ENCODE data around the gene APBA3.
A peak's percentile ranks its signal among the peaks of the same experiment; 100 is the strongest.

APBA3 gene

GRCh38 chr19:3745363-3746045, 16.0 kb downstream of the APBA3 start:
- DNase-seq (ENCODE audit: low read depth): no peak

GRCh38 chr19:3743486-3743885, 18.0 kb downstream of the APBA3 start:
- DNase-seq (ENCODE audit: low read depth): no peak

- DNase-seq (ENCODE audit: low read depth): no peak
Observed at GRCh38 chr19:3740431-3740830, 21.1 kb downstream of the APBA3 start.

- DNase-seq (ENCODE audit: low read depth): no peak
Observed at GRCh38 chr19:3738477-3739220, 22.8 kb downstream of the APBA3 start.

GRCh38 chr19:3737487-3738205, 23.8 kb downstream of the APBA3 start:
- DNase-seq (ENCODE audit: low read depth): no peak

- DNase-seq (ENCODE audit: low read depth): no peak
Observed at GRCh38 chr19:3736106-3736724, 25.3 kb downstream of the APBA3 start.

GRCh38 chr19:3734310-3734600, 27.2 kb downstream of the APBA3 start:
- no peak for DNase-seq (ENCODE audit: low read depth)

- DNase-seq (ENCODE audit: low read depth): no peak
Observed at GRCh38 chr19:3733549-3734309, 27.8 kb downstream of the APBA3 start.

- DNase-seq (ENCODE audit: low read depth): no peak
Observed at GRCh38 chr19:3732108-3732507, 29.4 kb downstream of the APBA3 start.

- DNase-seq (ENCODE audit: low read depth): no peak
Observed at GRCh38 chr19:3730457-3730958, 31.0 kb downstream of the APBA3 start.

GRCh38 chr19:3725640-3726310, 35.7 kb downstream of the APBA3 start:
- no peak for DNase-seq (ENCODE audit: low read depth)

- no peak for DNase-seq (ENCODE audit: low read depth)
Observed at GRCh38 chr19:3725121-3725520, 36.4 kb downstream of the APBA3 start.

GRCh38 chr19:3723883-3724282, 37.6 kb downstream of the APBA3 start:
- no peak for DNase-seq (ENCODE audit: low read depth)

- no peak for DNase-seq (ENCODE audit: low read depth)
Observed at GRCh38 chr19:3723110-3723488, 38.4 kb downstream of the APBA3 start.

- no peak for DNase-seq (ENCODE audit: low read depth)
Observed at GRCh38 chr19:3722443-3723109, 38.9 kb downstream of the APBA3 start.

- no peak for DNase-seq (ENCODE audit: low read depth)
Observed at GRCh38 chr19:3721887-3722442, 39.5 kb downstream of the APBA3 start.

GRCh38 chr19:3721131-3721886, 40.2 kb downstream of the APBA3 start:
- DNase-seq (ENCODE audit: low read depth): peak; percentile 86

GRCh38 chr19:3720349-3720917, 41.1 kb downstream of the APBA3 start:
- DNase-seq (ENCODE audit: low read depth): no peak

- no peak for DNase-seq (ENCODE audit: low read depth)
Observed at GRCh38 chr19:3719868-3720267, 41.6 kb downstream of the APBA3 start.

Data from stimulated activated CD8-positive, alpha-beta memory T cell treated with anti-CD3 and anti-CD28 coated beads, Interleukin-4, amount 100 ng/mL, for 24 hours (primary cell).